Activated CD4-positive, alpha-beta memory T cell treated with anti-CD3 and anti-CD28 coated beads for 36 hours (primary cell): ENCODE measurements around the gene FAM240B. TPM values are rescaled to one million over a fixed set of nuclear protein-coding genes. Genes with fewer than 3 reads are reported as not detected.

Experiments used
- CTCF ChIA-PET: fragments of 350-600 bp; sonication (Branson Sonifier 250); formaldehyde crosslinking; loops from one replicate; lab custom pipeline; 2021; ENCODE audit warnings: antibody characterized with exemption, inconsistent platforms; lab: Charles Lee
- POLR2A ChIA-PET: fragments of 350-600 bp; sonication (Branson Sonifier 250); formaldehyde crosslinking; loops from one replicate; lab custom pipeline; 2021; ENCODE audit warnings: antibody characterized with exemption; lab: Charles Lee
- DNase-seq: peaks from one replicate; pipeline ENCODE4 v3.0.0-alpha.2; 2020
- H3K27ac Mint-ChIP-seq: one replicate; pipeline ENCODE4 v1.8.0; 2021; ENCODE audit warnings: mixed read lengths
- H3K27me3 Mint-ChIP-seq: one replicate; pipeline ENCODE4 v1.8.0; 2021; ENCODE audit warnings: mixed read lengths
- H3K36me3 Mint-ChIP-seq: one replicate; pipeline ENCODE4 v1.8.0; 2021; ENCODE audit warnings: mixed read lengths
- H3K4me1 Mint-ChIP-seq: one replicate; pipeline ENCODE4 v1.8.0; 2021; ENCODE audit warnings: low read depth, mixed read lengths
- H3K4me3 Mint-ChIP-seq: one replicate; pipeline ENCODE4 v1.8.0; 2021; ENCODE audit warnings: mild to moderate bottlenecking, mixed read lengths
- H3K9me3 Mint-ChIP-seq: one replicate; pipeline ENCODE4 v1.8.0; 2021; ENCODE audit warnings: mixed read lengths
- intact Hi-C: fragments of 100-400 bp; cut with micrococcal nuclease; formaldehyde crosslinking; loops from one replicate; pipeline ENCODE4 v1.15.1; 2023
- total RNA-seq, 2 experiments: library from RNA; stranded (reverse); gene quantifications; one replicate each; pipeline ENCODE4 v1.2.3, GENCODE V29; 2021

Gene FAM240B
- total RNA-seq, 2 experiments from 2014 or later: not detected

- H3K27ac Mint-ChIP-seq: no peak overlapping the region
- H3K27me3 Mint-ChIP-seq: peaks cover 14% of the 10 kb centered on the region
- H3K4me3 Mint-ChIP-seq: no peak overlapping the region
- H3K36me3 Mint-ChIP-seq: no peaks in the 10 kb centered on the region
- no peaks in the 10 kb centered on the region for H3K9me3 Mint-ChIP-seq
- DNase-seq: no peak
- H3K4me1 Mint-ChIP-seq: no peaks in the 10 kb centered on the region
- POLR2A ChIA-PET: no interaction called here
- intact Hi-C loops: no loop called here
- CTCF ChIA-PET: no interaction called here
Observed at GRCh38 chr9:38732885-38733284, 13.0 kb upstream of the FAM240B start.

- DNase-seq: no peak
- H3K4me1 Mint-ChIP-seq: no peaks in the 10 kb centered on the region
- no peak overlapping the region for H3K27ac Mint-ChIP-seq
- no peaks in the 10 kb centered on the region for H3K36me3 Mint-ChIP-seq
- ChIA-PET CTCF (no interaction called here), POLR2A (no interaction called here)
- no peaks in the 10 kb centered on the region for H3K9me3 Mint-ChIP-seq
- H3K27me3 Mint-ChIP-seq: peaks cover 10% of the 10 kb centered on the region
- intact Hi-C loops: no loop called here
- H3K4me3 Mint-ChIP-seq: no peak overlapping the region
Observed at GRCh38 chr9:38727497-38728001, 7.6 kb upstream of the FAM240B start.

- ChIA-PET CTCF (no interaction called here), POLR2A (no interaction called here)
- peaks cover 4% of the 10 kb centered on the region for H3K27me3 Mint-ChIP-seq
- H3K36me3 Mint-ChIP-seq: no peaks in the 10 kb centered on the region
- no peak overlapping the region for H3K4me3 Mint-ChIP-seq
- no peaks in the 10 kb centered on the region for H3K9me3 Mint-ChIP-seq
- no peak for DNase-seq
- intact Hi-C loops: no loop called here
- H3K4me1 Mint-ChIP-seq: no peaks in the 10 kb centered on the region
- H3K27ac Mint-ChIP-seq: no peak overlapping the region
Observed at GRCh38 chr9:38724754-38725153, 4.8 kb upstream of the FAM240B start.

GRCh38 chr9:38718148-38718547 lies 1.8 kb downstream of the FAM240B start:
- intact Hi-C loops: no loop called here
- ChIA-PET CTCF (no interaction called here), POLR2A (no interaction called here)
- H3K36me3 Mint-ChIP-seq: no peaks in the 10 kb centered on the region
- no peak for DNase-seq
- H3K27ac Mint-ChIP-seq: no peak overlapping the region
- H3K27me3 Mint-ChIP-seq: peaks cover 8% of the 10 kb centered on the region
- H3K4me1 Mint-ChIP-seq: no peaks in the 10 kb centered on the region
- H3K4me3 Mint-ChIP-seq: no peak overlapping the region
- no peaks in the 10 kb centered on the region for H3K9me3 Mint-ChIP-seq

- no peak for DNase-seq
- POLR2A ChIA-PET: no interaction called here
- Mint-ChIP-seq H3K27ac (no peak overlapping the region), H3K36me3 (no peaks in the 10 kb centered on the region), H3K4me1 (no peaks in the 10 kb centered on the region), H3K27me3 (peaks cover 16% of the 10 kb centered on the region), H3K9me3 (no peaks in the 10 kb centered on the region), H3K4me3 (no peak overlapping the region)
- CTCF ChIA-PET: interaction anchor here (1.1 kb wide), 1 partner anchor 95 kb away, joined by 3 read pairs; the partner anchor contains the start of gene ANKRD18A
- intact Hi-C loops: no loop called here
Observed at GRCh38 chr9:38715684-38716083, 4.2 kb downstream of the FAM240B start.

GRCh38 chr9:38713426-38713825 lies 6.5 kb downstream of the FAM240B start:
- H3K27me3 Mint-ChIP-seq: peaks cover 16% of the 10 kb centered on the region
- ChIA-PET POLR2A (no interaction called here), CTCF (interaction anchor here (0.6 kb wide), 1 partner anchor 358 kb away, joined by 6 read pairs; no protein-coding TSS in a partner anchor)
- no peaks in the 10 kb centered on the region for H3K36me3 Mint-ChIP-seq
- H3K9me3 Mint-ChIP-seq: no peaks in the 10 kb centered on the region
- H3K27ac Mint-ChIP-seq: no peak overlapping the region
- no peaks in the 10 kb centered on the region for H3K4me1 Mint-ChIP-seq
- no peak overlapping the region for H3K4me3 Mint-ChIP-seq
- DNase-seq: no peak
- intact Hi-C loops: no loop called here

- H3K4me3 Mint-ChIP-seq: no peak overlapping the region
- H3K27ac Mint-ChIP-seq: no peak overlapping the region
- intact Hi-C loops: loop anchor here (1.0 kb wide), 1 partner anchor 10 kb away; no protein-coding TSS in a partner anchor
- H3K27me3 Mint-ChIP-seq: peaks cover 11% of the 10 kb centered on the region
- no peak for DNase-seq
- H3K4me1 Mint-ChIP-seq: no peaks in the 10 kb centered on the region
- CTCF ChIA-PET: interaction anchor here (2.1 kb wide), 1 partner anchor 12 kb away, joined by 4 read pairs; no protein-coding TSS in a partner anchor
- H3K36me3 Mint-ChIP-seq: no peaks in the 10 kb centered on the region
- H3K9me3 Mint-ChIP-seq: no peaks in the 10 kb centered on the region
- POLR2A ChIA-PET: no interaction called here
Observed at GRCh38 chr9:38708759-38709158, 11.2 kb downstream of the FAM240B start.

- Mint-ChIP-seq H3K4me3 (no peak overlapping the region), H3K36me3 (no peaks in the 10 kb centered on the region), H3K4me1 (no peaks in the 10 kb centered on the region), H3K9me3 (no peaks in the 10 kb centered on the region), H3K27ac (no peak overlapping the region), H3K27me3 (peaks cover 10% of the 10 kb centered on the region)
- ChIA-PET CTCF (interaction anchor here (2.1 kb wide), 1 partner anchor 13 kb away, joined by 4 read pairs; no protein-coding TSS in a partner anchor), POLR2A (no interaction called here)
- intact Hi-C loops: loop anchor here (1.0 kb wide), 1 partner anchor 10 kb away; no protein-coding TSS in a partner anchor
- DNase-seq: no peak
Observed at GRCh38 chr9:38707885-38708637, 11.9 kb downstream of the FAM240B start.

- Mint-ChIP-seq H3K4me1 (no peaks in the 10 kb centered on the region), H3K9me3 (no peaks in the 10 kb centered on the region), H3K36me3 (no peaks in the 10 kb centered on the region), H3K4me3 (no peak overlapping the region), H3K27ac (no peak overlapping the region), H3K27me3 (peaks cover 6% of the 10 kb centered on the region)
- CTCF ChIA-PET: no interaction called here
- no peak for DNase-seq
- POLR2A ChIA-PET: no interaction called here
- intact Hi-C loops: no loop called here
Observed at GRCh38 chr9:38706493-38706892, 13.4 kb downstream of the FAM240B start.

GRCh38 chr9:38705917-38706316 lies 14.0 kb downstream of the FAM240B start:
- no peaks in the 10 kb centered on the region for H3K9me3 Mint-ChIP-seq
- intact Hi-C loops: no loop called here
- peaks cover 4% of the 10 kb centered on the region for H3K27me3 Mint-ChIP-seq
- no peak for DNase-seq
- H3K27ac Mint-ChIP-seq: no peak overlapping the region
- H3K36me3 Mint-ChIP-seq: no peaks in the 10 kb centered on the region
- H3K4me3 Mint-ChIP-seq: no peak overlapping the region
- POLR2A ChIA-PET: no interaction called here
- H3K4me1 Mint-ChIP-seq: no peaks in the 10 kb centered on the region
- CTCF ChIA-PET: no interaction called here

- ChIA-PET POLR2A (no interaction called here), CTCF (no interaction called here)
- H3K36me3 Mint-ChIP-seq: no peaks in the 10 kb centered on the region
- no peak overlapping the region for H3K27ac Mint-ChIP-seq
- intact Hi-C loops: no loop called here
- DNase-seq: no peak
- H3K27me3 Mint-ChIP-seq: peaks cover 2% of the 10 kb centered on the region
- no peak overlapping the region for H3K4me3 Mint-ChIP-seq
- H3K4me1 Mint-ChIP-seq: no peaks in the 10 kb centered on the region
- no peaks in the 10 kb centered on the region for H3K9me3 Mint-ChIP-seq
Observed at GRCh38 chr9:38700695-38701094, 19.2 kb downstream of the FAM240B start.

- Mint-ChIP-seq H3K4me1 (no peaks in the 10 kb centered on the region), H3K27me3 (peaks cover 2% of the 10 kb centered on the region), H3K4me3 (no peak overlapping the region), H3K27ac (no peak overlapping the region), H3K9me3 (no peaks in the 10 kb centered on the region), H3K36me3 (no peaks in the 10 kb centered on the region)
- intact Hi-C loops: no loop called here
- DNase-seq: no peak
- POLR2A ChIA-PET: no interaction called here
- CTCF ChIA-PET: no interaction called here
Observed at GRCh38 chr9:38699337-38699736, 20.6 kb downstream of the FAM240B start.
